CD8-positive, alpha-beta memory T cell (primary cell): ENCODE results near the gene GYG1. TPM values are rescaled to one million over a fixed set of nuclear protein-coding genes. Genes with fewer than 3 reads are reported as not detected.

Source experiments
- CTCF ChIA-PET: fragments of 350-600 bp; sonication (Branson Sonifier 250); formaldehyde crosslinking; loops from one replicate; lab custom pipeline; 2021; ENCODE audit warnings: antibody characterized with exemption; lab: Charles Lee
- POLR2A ChIA-PET: fragments of 350-600 bp; sonication (Branson Sonifier 250); formaldehyde crosslinking; loops from one replicate; lab custom pipeline; 2021; ENCODE audit warnings: antibody characterized with exemption; lab: Charles Lee
- DNase-seq, 5 donors: peaks; one replicate each; pipeline versions ENCODE4 v3.0.0 to v3.0.0-alpha.2; 2020 to 2022; ENCODE audit warnings: mixed read lengths in 1 of 5
- H3K27ac ChIP-seq: one replicate; pipeline ENCODE4 v1.7.0; 2013; ENCODE audit warnings: low read depth, mild to moderate bottlenecking, low read length, moderate library complexity
- H3K27me3 ChIP-seq: 2 replicates; pipeline ENCODE4 v1.7.0; 2013; ENCODE audit warnings: low read length, mild to moderate bottlenecking; ENCODE audit not compliant: insufficient read depth, poor library complexity, severe bottlenecking
- H3K36me3 ChIP-seq: 2 replicates; pipeline ENCODE4 v1.7.0; 2013; ENCODE audit warnings: mild to moderate bottlenecking, low read length, moderate library complexity; ENCODE audit not compliant: insufficient read depth
- H3K4me1 ChIP-seq: 2 replicates; pipeline ENCODE4 v1.7.0; 2013; ENCODE audit warnings: mild to moderate bottlenecking, low read length, moderate library complexity; ENCODE audit not compliant: insufficient read depth
- H3K4me3 ChIP-seq: 2 replicates; pipeline ENCODE4 v1.7.0; 2013; ENCODE audit warnings: mild to moderate bottlenecking, low read length
- H3K9me3 ChIP-seq: 2 replicates; pipeline ENCODE4 v1.7.0; 2013; ENCODE audit warnings: mild to moderate bottlenecking, low read length
- H3K27ac Mint-ChIP-seq, 8 donors: one replicate each; pipeline ENCODE4 v1.8.0; 2020 to 2021; ENCODE audit warnings: mixed read lengths in 8 of 8, mild to moderate bottlenecking in 6 of 8, inconsistent platforms in 3 of 8, moderate library complexity in 3 of 8
- H3K27me3 Mint-ChIP-seq, 2 donors: one replicate each; pipeline ENCODE4 v1.8.0; 2020 to 2021; ENCODE audit warnings: mixed read lengths in 2 of 2, mild to moderate bottlenecking in 1 of 2, moderate library complexity in 1 of 2
- H3K36me3 Mint-ChIP-seq, 3 donors: one replicate each; pipeline ENCODE4 v1.8.0; 2020 to 2021; ENCODE audit warnings: mixed read lengths in 3 of 3, inconsistent platforms in 1 of 3, mild to moderate bottlenecking in 1 of 3
- H3K4me1 Mint-ChIP-seq, 3 donors: one replicate each; pipeline ENCODE4 v1.8.0; 2020 to 2021; ENCODE audit warnings: mixed read lengths in 3 of 3, inconsistent platforms in 1 of 3, mild to moderate bottlenecking in 1 of 3
- H3K4me3 Mint-ChIP-seq, 7 donors: one replicate each; pipeline ENCODE4 v1.8.0; 2020 to 2021; ENCODE audit warnings: mixed read lengths in 7 of 7, mild to moderate bottlenecking in 6 of 7, moderate library complexity in 4 of 7, inconsistent platforms in 2 of 7
- H3K9me3 Mint-ChIP-seq, 5 donors: one replicate each; pipeline ENCODE4 v1.8.0; 2020 to 2022; ENCODE audit warnings: mixed read lengths in 5 of 5, mild to moderate bottlenecking in 3 of 5, moderate library complexity in 2 of 5, inconsistent platforms in 1 of 5
- polyA plus RNA-seq: library from polyadenylated mRNA; unstranded; fragments of 300-500 nt; fragmentation: Illumina TruSeq; gene quantifications from one replicate; pipeline ENCODE4 v1.2.3, GENCODE V29; 2021
- total RNA-seq, 2 experiments: library from RNA; stranded (reverse); gene quantifications; one replicate each; pipeline ENCODE4 v1.2.3, GENCODE V29; 2021

Gene GYG1
- total and polyA plus RNA-seq, 3 experiments from 2014 or later: 31.9 to 78.3 (median 35.0) TPM

GRCh38 chr3:148992027-148992634 is 791 bp downstream of the GYG1 start:
- Histone ChIP-seq H3K27me3 (no peaks in the 10 kb centered on the region), H3K4me3 (peak overlapping the region; percentile 53), H3K27ac (peak overlapping the region; percentile 68), H3K9me3 (no peaks in the 10 kb centered on the region), H3K4me1 (peaks cover 26% of the 10 kb centered on the region), H3K36me3 (peaks cover 3% of the 10 kb centered on the region)
- peaks cover 49 to 58% (median 55%) of the 10 kb centered on the region in 3 donors for H3K4me1 Mint-ChIP-seq
- H3K27me3 Mint-ChIP-seq: no peaks in the 10 kb centered on the region
- H3K9me3 Mint-ChIP-seq: no peaks in the 10 kb centered on the region
- DNase-seq: peak in 1 of 5 donors; percentile 12
- CTCF ChIA-PET: interaction anchor here (0.7 to 3.1 kb wide), 12 partner anchors 9 to 159 kb away, joined by 3 to 14 read pairs (median 4); partner anchors contain the start of genes HLTF and HPS3
- POLR2A ChIA-PET: interaction anchor here (0.8 to 3.5 kb wide), 9 partner anchors 8 to 1772 kb away, joined by 3 to 17 read pairs (median 4); partner anchors contain the start of gene HPS3
- H3K27ac Mint-ChIP-seq: peak overlapping the region; percentile 83 to 95 (median 91)
- H3K4me3 Mint-ChIP-seq: peak overlapping the region; percentile 82 to 90 (median 84)
- peaks cover 6 to 44% (median 6%) of the 10 kb centered on the region in 3 donors for H3K36me3 Mint-ChIP-seq

DNA sequence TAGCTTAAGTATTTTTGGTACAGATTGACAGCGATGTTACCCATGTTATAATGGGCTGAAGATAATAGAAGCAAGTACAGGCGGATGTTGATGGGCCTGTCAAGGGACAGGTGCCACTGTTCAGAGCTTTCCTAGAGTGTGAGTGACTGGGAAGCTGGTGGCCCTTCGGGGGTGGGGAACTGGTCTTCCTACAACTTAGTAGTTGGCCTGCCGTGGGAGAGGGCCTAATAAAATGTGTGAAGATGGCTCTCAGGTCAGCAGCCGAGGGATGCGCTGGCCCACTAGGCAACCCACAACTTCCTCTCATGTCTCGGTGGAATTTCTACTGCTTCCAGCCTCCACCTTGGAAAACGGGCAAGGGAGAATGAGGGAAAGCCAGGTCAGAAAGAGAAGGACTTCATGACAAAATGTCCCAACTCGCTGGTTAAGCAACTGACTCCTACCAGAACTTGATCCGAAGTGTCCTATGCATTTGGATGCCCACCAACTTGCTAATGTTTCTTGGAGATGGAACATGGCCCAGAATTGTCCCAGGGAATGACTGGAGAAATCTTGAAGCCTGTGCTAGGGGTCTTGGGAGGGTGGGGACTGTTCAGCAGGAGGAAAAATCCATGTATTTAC is 1.4 kb downstream of the GYG1 start:
- H3K36me3 Mint-ChIP-seq: peaks cover 6 to 49% (median 6%) of the 10 kb centered on the region in 3 donors
- H3K4me3 Mint-ChIP-seq: peak overlapping the region; percentile 82 to 90 (median 84)
- H3K27me3 ChIP-seq: no peaks in the 10 kb centered on the region
- CTCF ChIA-PET: interaction anchor here (0.7 to 3.1 kb wide), 9 partner anchors 8 to 158 kb away, joined by 3 to 14 read pairs (median 5); partner anchors contain the start of gene HPS3
- POLR2A ChIA-PET: interaction anchor here (0.8 to 3.5 kb wide), 7 partner anchors 11 to 1771 kb away, joined by 3 to 17 read pairs (median 3); no protein-coding TSS in a partner anchor
- H3K4me1 Mint-ChIP-seq: peaks cover 51 to 63% (median 61%) of the 10 kb centered on the region in 3 donors
- no peaks in the 10 kb centered on the region for H3K27me3 Mint-ChIP-seq
- H3K27ac Mint-ChIP-seq: peak overlapping the region; percentile 79 to 95 (median 91)
- peak overlapping the region; percentile 53 for H3K4me3 ChIP-seq
- peaks cover 26% of the 10 kb centered on the region for H3K4me1 ChIP-seq
- no peaks in the 10 kb centered on the region for H3K9me3 Mint-ChIP-seq
- no peak for DNase-seq
- no peak overlapping the region for H3K27ac ChIP-seq
- no peaks in the 10 kb centered on the region for H3K9me3 ChIP-seq
- H3K36me3 ChIP-seq: peaks cover 3% of the 10 kb centered on the region

DNA sequence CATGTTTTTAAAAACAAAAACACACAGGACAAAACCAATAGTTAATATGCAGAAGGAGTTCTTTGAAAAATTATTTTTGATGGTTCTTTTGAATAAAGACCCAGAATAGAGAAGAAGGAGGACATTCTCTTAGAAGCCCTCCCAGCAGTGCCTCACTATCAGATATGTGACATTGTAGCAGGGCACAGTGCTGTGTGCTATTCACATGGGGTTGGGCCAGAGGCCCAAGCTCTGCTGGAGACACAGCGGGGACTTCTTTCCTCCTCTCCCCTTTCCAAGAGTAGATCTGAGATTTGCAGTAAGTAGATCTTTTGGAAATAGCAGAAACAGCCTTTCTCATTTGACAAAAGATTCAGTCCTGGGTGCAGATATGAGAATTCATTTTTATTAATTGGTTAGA is 6.3 kb downstream of the GYG1 start:
- peaks cover 9 to 74% (median 10%) of the 10 kb centered on the region in 3 donors for H3K36me3 Mint-ChIP-seq
- H3K9me3 Mint-ChIP-seq: no peaks in the 10 kb centered on the region
- Histone ChIP-seq H3K36me3 (peaks cover 12% of the 10 kb centered on the region), H3K4me1 (peaks cover 23% of the 10 kb centered on the region), H3K9me3 (no peaks in the 10 kb centered on the region), H3K27me3 (no peaks in the 10 kb centered on the region), H3K27ac (no peak overlapping the region), H3K4me3 (no peak overlapping the region)
- no peak for DNase-seq
- H3K4me3 Mint-ChIP-seq: peak overlapping the region in 1 of 7 donors; percentile 23
- no peaks in the 10 kb centered on the region for H3K27me3 Mint-ChIP-seq
- peaks cover 60 to 82% (median 80%) of the 10 kb centered on the region in 3 donors for H3K4me1 Mint-ChIP-seq
- CTCF ChIA-PET: no interaction called here
- POLR2A ChIA-PET: interaction anchor here (0.5 to 0.7 kb wide), 2 partner anchors 12 to 48 kb away, joined by 3 read pairs; no protein-coding TSS in a partner anchor
- peak overlapping the region; percentile 54 to 93 (median 88) for H3K27ac Mint-ChIP-seq

- Mint-ChIP-seq H3K36me3 (peaks cover 9 to 74% (median 10%) of the 10 kb centered on the region in 3 donors), H3K4me3 (peak overlapping the region in 5 of 7 donors; percentile 48 to 75 (median 70)), H3K27ac (peak overlapping the region; percentile 86 to 96 (median 92)), H3K4me1 (peaks cover 54 to 75% (median 73%) of the 10 kb centered on the region in 3 donors), H3K9me3 (no peaks in the 10 kb centered on the region), H3K27me3 (no peaks in the 10 kb centered on the region)
- no peak overlapping the region for H3K4me3 ChIP-seq
- H3K27ac ChIP-seq: no peak overlapping the region
- POLR2A ChIA-PET: interaction anchor here (0.5 kb wide), 1 partner anchor 11 kb away, joined by 3 read pairs; no protein-coding TSS in a partner anchor
- peaks cover 16% of the 10 kb centered on the region for H3K4me1 ChIP-seq
- peaks cover 12% of the 10 kb centered on the region for H3K36me3 ChIP-seq
- H3K27me3 ChIP-seq: no peaks in the 10 kb centered on the region
- no peaks in the 10 kb centered on the region for H3K9me3 ChIP-seq
- CTCF ChIA-PET: interaction anchor here (1.2 kb wide), 1 partner anchor 132 kb away, joined by 5 read pairs; the partner anchor contains the start of gene HPS3
- DNase-seq: no peak
Measured at GRCh38 chr3:148998297-148998696, 7.0 kb downstream of the GYG1 start.

GRCh38 chr3:148998715-148999423 is 7.5 kb downstream of the GYG1 start:
- no peaks in the 10 kb centered on the region for H3K9me3 ChIP-seq
- ChIA-PET CTCF (interaction anchor here (1.2 to 3.6 kb wide), 2 partner anchors 8 to 131 kb away, joined by 5 to 12 read pairs; partner anchors contain the start of genes GYG1 and HPS3), POLR2A (no interaction called here)
- no peaks in the 10 kb centered on the region for H3K27me3 ChIP-seq
- H3K36me3 Mint-ChIP-seq: peaks cover 12 to 72% (median 12%) of the 10 kb centered on the region in 3 donors
- H3K9me3 Mint-ChIP-seq: no peaks in the 10 kb centered on the region
- peak overlapping the region; percentile 86 to 96 (median 92) for H3K27ac Mint-ChIP-seq
- peaks cover 10% of the 10 kb centered on the region for H3K4me1 ChIP-seq
- H3K27ac ChIP-seq: no peak overlapping the region
- no peaks in the 10 kb centered on the region for H3K27me3 Mint-ChIP-seq
- DNase-seq: peak in 2 of 5 donors; percentile 20 to 48
- H3K4me3 Mint-ChIP-seq: peak overlapping the region; percentile 48 to 82 (median 70)
- peaks cover 12% of the 10 kb centered on the region for H3K36me3 ChIP-seq
- H3K4me1 Mint-ChIP-seq: peaks cover 52 to 74% (median 72%) of the 10 kb centered on the region in 3 donors
- H3K4me3 ChIP-seq: no peak overlapping the region

- H3K4me3 Mint-ChIP-seq: peak overlapping the region in 4 of 7 donors; percentile 13 to 57 (median 38)
- peak overlapping the region; percentile 52 to 94 (median 78) for H3K27ac Mint-ChIP-seq
Measured at GRCh38 chr3:148999806-149000205, 8.5 kb downstream of the GYG1 start.

GRCh38 chr3:149000206-149000745 is 8.9 kb downstream of the GYG1 start:
- Histone ChIP-seq H3K36me3 (peaks cover 12% of the 10 kb centered on the region), H3K4me3 (no peak overlapping the region), H3K27me3 (no peaks in the 10 kb centered on the region), H3K9me3 (no peaks in the 10 kb centered on the region), H3K4me1 (peaks cover 17% of the 10 kb centered on the region), H3K27ac (no peak overlapping the region)
- Mint-ChIP-seq H3K36me3 (peaks cover 12 to 66% (median 15%) of the 10 kb centered on the region in 3 donors), H3K27ac (peak overlapping the region; percentile 69 to 94 (median 78)), H3K9me3 (no peaks in the 10 kb centered on the region), H3K4me1 (peaks cover 54 to 76% (median 73%) of the 10 kb centered on the region in 3 donors), H3K27me3 (no peaks in the 10 kb centered on the region), H3K4me3 (peak overlapping the region in 1 of 7 donors; percentile 57)
- ChIA-PET POLR2A (interaction anchor here (1.2 kb wide), 1 partner anchor 9 kb away, joined by 5 read pairs; the partner anchor contains the start of gene GYG1), CTCF (interaction anchor here (1.4 to 3.6 kb wide), 2 partner anchors 9 kb away, joined by 3 to 12 read pairs; partner anchors contain the start of gene GYG1)
- no peak for DNase-seq

More at GRCh38 chr3:148999806-149000205, 8.5 kb downstream of the GYG1 start:
- H3K4me3 ChIP-seq: no peak overlapping the region
- no peaks in the 10 kb centered on the region for H3K9me3 ChIP-seq
- no peaks in the 10 kb centered on the region for H3K27me3 ChIP-seq
- ChIA-PET CTCF (interaction anchor here (1.4 to 3.6 kb wide), 2 partner anchors 8 to 10 kb away, joined by 3 to 12 read pairs; partner anchors contain the start of gene GYG1), POLR2A (interaction anchor here (1.2 kb wide), 1 partner anchor 9 kb away, joined by 5 read pairs; the partner anchor contains the start of gene GYG1)
- peaks cover 12% of the 10 kb centered on the region for H3K36me3 ChIP-seq
- peaks cover 12 to 70% (median 15%) of the 10 kb centered on the region in 3 donors for H3K36me3 Mint-ChIP-seq
- H3K9me3 Mint-ChIP-seq: no peaks in the 10 kb centered on the region
- no peaks in the 10 kb centered on the region for H3K27me3 Mint-ChIP-seq
- no peak overlapping the region for H3K27ac ChIP-seq
- peaks cover 17% of the 10 kb centered on the region for H3K4me1 ChIP-seq
- H3K4me1 Mint-ChIP-seq: peaks cover 54 to 80% (median 74%) of the 10 kb centered on the region in 3 donors
- DNase-seq: no peak
